Esophagus muscularis mucosa (tissue), 4 donors: ENCODE results near the gene PER3.

ENCODE experiments used
- EP300 ChIP-seq: sonication (generic); formaldehyde crosslinking; IDR thresholded peaks from one replicate; pipeline ENCODE4 v1.6.1; 2017; ENCODE audit warnings: antibody characterized with exemption
- POLR2A ChIP-seq: fragments of 450-650 bp; IDR thresholded peaks from one replicate; pipeline ENCODE4 v1.6.1; 2017; ENCODE audit warnings: antibody characterized with exemption, moderate library complexity, mild to moderate bottlenecking, low read depth
- POLR2AphosphoS5 ChIP-seq, 2 donors: sonication (generic); formaldehyde crosslinking; IDR thresholded peaks; one replicate each; pipeline ENCODE4 v1.6.1; 2017; ENCODE audit warnings: antibody characterized with exemption in 2 of 2
- TF ChIP-seq, protein P1 (sequence below), 3 experiments: fragments of 200-600 bp in 2 of 3; fragments of 450-650 bp in 1 of 3; sonication (generic) in 2 of 3; IDR thresholded peaks; one replicate each; pipeline ENCODE4 v1.5.1; 2017 to 2019; ENCODE audit warnings: antibody characterized with exemption in 3 of 3, mild to moderate bottlenecking in 2 of 3, moderate library complexity in 1 of 3

DNA sequence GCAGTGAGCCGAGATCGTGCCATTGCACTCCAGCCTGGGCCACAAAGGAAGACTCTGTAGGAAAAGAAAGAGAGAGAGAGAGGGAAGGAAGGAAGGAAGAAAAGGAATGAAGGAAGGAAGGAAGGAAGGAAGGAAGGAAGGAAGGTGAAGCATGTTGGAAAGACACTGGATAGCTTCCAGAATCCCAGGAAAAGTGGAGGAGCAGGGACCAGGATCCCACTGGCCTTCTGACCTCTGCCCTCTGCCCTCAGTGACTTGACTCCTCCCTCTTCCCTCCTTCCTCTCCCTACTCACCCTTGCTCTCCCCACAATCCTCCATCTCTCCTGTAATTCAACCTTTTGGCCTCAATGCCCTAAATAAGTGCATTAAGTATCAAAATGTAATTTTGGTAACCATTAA is 72.9 kb downstream of the PER3 start:
- TF ChIP-seq, protein P1, sequence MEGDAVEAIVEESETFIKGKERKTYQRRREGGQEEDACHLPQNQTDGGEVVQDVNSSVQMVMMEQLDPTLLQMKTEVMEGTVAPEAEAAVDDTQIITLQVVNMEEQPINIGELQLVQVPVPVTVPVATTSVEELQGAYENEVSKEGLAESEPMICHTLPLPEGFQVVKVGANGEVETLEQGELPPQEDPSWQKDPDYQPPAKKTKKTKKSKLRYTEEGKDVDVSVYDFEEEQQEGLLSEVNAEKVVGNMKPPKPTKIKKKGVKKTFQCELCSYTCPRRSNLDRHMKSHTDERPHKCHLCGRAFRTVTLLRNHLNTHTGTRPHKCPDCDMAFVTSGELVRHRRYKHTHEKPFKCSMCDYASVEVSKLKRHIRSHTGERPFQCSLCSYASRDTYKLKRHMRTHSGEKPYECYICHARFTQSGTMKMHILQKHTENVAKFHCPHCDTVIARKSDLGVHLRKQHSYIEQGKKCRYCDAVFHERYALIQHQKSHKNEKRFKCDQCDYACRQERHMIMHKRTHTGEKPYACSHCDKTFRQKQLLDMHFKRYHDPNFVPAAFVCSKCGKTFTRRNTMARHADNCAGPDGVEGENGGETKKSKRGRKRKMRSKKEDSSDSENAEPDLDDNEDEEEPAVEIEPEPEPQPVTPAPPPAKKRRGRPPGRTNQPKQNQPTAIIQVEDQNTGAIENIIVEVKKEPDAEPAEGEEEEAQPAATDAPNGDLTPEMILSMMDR (IDR thresholded peaks at IDR 0.05), result no peak
- TF ChIP-seq POLR2A, result no peak
- no peak for TF ChIP-seq EP300
- no peak for TF ChIP-seq POLR2AphosphoS5 (IDR thresholded peaks at IDR 0.05)
